ENCODE results near the gene HBB.

HBB gene

GRCh38 chr11:5246772-5247471 lies 20.1 kb upstream of the HBB start:
- DNase-seq, result no peak

GRCh38 chr11:5245155-5245554 lies 18.3 kb upstream of the HBB start:
- no peak for DNase-seq

GRCh38 chr11:5243816-5244180 lies 16.9 kb upstream of the HBB start:
- no peak for DNase-seq

GRCh38 chr11:5242933-5243815 lies 16.3 kb upstream of the HBB start:
- DNase-seq, result no peak

- DNase-seq, result no peak
Observed at GRCh38 chr11:5242208-5242607, 15.3 kb upstream of the HBB start.

GRCh38 chr11:5241458-5241857 lies 14.6 kb upstream of the HBB start:
- DNase-seq, result no peak

- DNase-seq, result no peak
Observed at GRCh38 chr11:5240458-5240857, 13.6 kb upstream of the HBB start.

- no peak for DNase-seq
Observed at GRCh38 chr11:5240056-5240455, 13.2 kb upstream of the HBB start.

- DNase-seq, result no peak
Observed at GRCh38 chr11:5239046-5239445, 12.2 kb upstream of the HBB start.

- DNase-seq, result no peak
Observed at GRCh38 chr11:5238486-5238885, 11.6 kb upstream of the HBB start.

- DNase-seq, result no peak
Observed at GRCh38 chr11:5237420-5237819, 10.5 kb upstream of the HBB start.

- no peak for DNase-seq
Observed at GRCh38 chr11:5235364-5236095, 8.7 kb upstream of the HBB start.

GRCh38 chr11:5234381-5234834 lies 7.5 kb upstream of the HBB start, which contains the start of gene HBD:
TSS of gene HBD (minus strand) at chr11:5234483. CDS start at chr11:5234433, 50 bp downstream.
- no peak for DNase-seq

GRCh38 chr11:5233307-5233706 lies 6.4 kb upstream of the HBB start:
- DNase-seq, result no peak

- DNase-seq, result no peak
Observed at GRCh38 chr11:5232821-5233220, 6.0 kb upstream of the HBB start.

GRCh38 chr11:5232176-5232575 lies 5.3 kb upstream of the HBB start:
- DNase-seq, result no peak

- no peak for DNase-seq
Observed at GRCh38 chr11:5231111-5231510, 4.2 kb upstream of the HBB start.

GRCh38 chr11:5230266-5230665 lies 3.4 kb upstream of the HBB start:
- DNase-seq, result no peak

GRCh38 chr11:5229796-5230195 lies 2.9 kb upstream of the HBB start:
- no peak for DNase-seq

GRCh38 chr11:5229356-5229755 lies 2.5 kb upstream of the HBB start:
- no peak for DNase-seq

GRCh38 chr11:5228124-5228523 lies 1.3 kb upstream of the HBB start:
- no peak for DNase-seq

GRCh38 chr11:5227681-5228080 lies 810 bp upstream of the HBB start:
- no peak for DNase-seq

GRCh38 chr11:5225480-5225871 lies 1.4 kb downstream of the HBB start:
- DNase-seq, result no peak
